Measurements from ENCODE around the gene FYTTD1.
A peak's percentile ranks its signal among the peaks of the same experiment; 100 is the strongest.

Gene FYTTD1

GRCh38 chr3:197833930-197834715, 84.4 kb downstream of the FYTTD1 start:
- TF ChIP-seq CTCF (IDR thresholded peaks at IDR 0.05; ENCODE audit: control extremely low read depth, extremely low read depth, low read depth, missing control alignments), result no peak
- ChIA-PET CTCF (interaction anchor here (1.7 kb wide), 1 partner anchor 14 kb away, joined by 4 read pairs; no protein-coding TSS in a partner anchor), POLR2A (no interaction called here)
- peak; percentile 53 for DNase-seq (ENCODE audit: extremely low spot score)

- peak; percentile 46 for DNase-seq (ENCODE audit: extremely low spot score)
- TF ChIP-seq CTCF (IDR thresholded peaks at IDR 0.05; ENCODE audit: control extremely low read depth, extremely low read depth, low read depth, missing control alignments), result no peak
- ChIA-PET POLR2A (no interaction called here), CTCF (no interaction called here)
Measured at GRCh38 chr3:197835509-197835908, 85.8 kb downstream of the FYTTD1 start.

- DNase-seq (ENCODE audit: extremely low spot score), result no peak
- no peak for TF ChIP-seq CTCF (IDR thresholded peaks at IDR 0.05; ENCODE audit: control extremely low read depth, extremely low read depth, low read depth, missing control alignments)
- POLR2A ChIA-PET, result no interaction called here
- CTCF ChIA-PET, result interaction anchor here (0.9 kb wide), 1 partner anchor 16 kb away, joined by 3 read pairs; no protein-coding TSS in a partner anchor
Measured at GRCh38 chr3:197836244-197836643, 86.6 kb downstream of the FYTTD1 start.
